ENCODE data around the gene UBB.

Gene UBB

GRCh38 chr17:16419074-16419928, 38.4 kb downstream of the UBB start:
- DNase-seq, result peak; percentile 78

- peak; percentile 76 for DNase-seq
These were observed 39.0 kb downstream of the UBB start for GRCh38 chr17:16419929-16420271.

DNA sequence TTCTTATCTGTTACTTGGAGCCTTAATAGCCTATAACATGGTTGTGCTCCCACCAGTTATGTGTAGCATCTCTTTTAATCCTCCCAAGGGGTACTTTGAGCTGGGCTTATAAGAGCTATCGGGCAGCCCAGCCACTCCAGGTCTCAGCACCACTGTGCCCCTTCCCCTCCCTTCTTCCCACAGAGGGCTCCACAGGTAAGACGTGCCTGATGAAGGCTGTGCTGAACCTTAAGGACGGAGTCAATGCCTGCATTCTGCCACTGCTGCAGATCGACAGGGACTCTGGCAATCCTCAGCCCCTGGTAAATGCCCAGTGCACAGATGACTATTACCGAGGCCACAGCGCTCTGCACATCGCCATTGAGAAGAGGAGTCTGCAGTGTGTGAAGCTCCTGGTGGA, 41.5 kb downstream of the UBB start:
- no peak for DNase-seq

DNA sequence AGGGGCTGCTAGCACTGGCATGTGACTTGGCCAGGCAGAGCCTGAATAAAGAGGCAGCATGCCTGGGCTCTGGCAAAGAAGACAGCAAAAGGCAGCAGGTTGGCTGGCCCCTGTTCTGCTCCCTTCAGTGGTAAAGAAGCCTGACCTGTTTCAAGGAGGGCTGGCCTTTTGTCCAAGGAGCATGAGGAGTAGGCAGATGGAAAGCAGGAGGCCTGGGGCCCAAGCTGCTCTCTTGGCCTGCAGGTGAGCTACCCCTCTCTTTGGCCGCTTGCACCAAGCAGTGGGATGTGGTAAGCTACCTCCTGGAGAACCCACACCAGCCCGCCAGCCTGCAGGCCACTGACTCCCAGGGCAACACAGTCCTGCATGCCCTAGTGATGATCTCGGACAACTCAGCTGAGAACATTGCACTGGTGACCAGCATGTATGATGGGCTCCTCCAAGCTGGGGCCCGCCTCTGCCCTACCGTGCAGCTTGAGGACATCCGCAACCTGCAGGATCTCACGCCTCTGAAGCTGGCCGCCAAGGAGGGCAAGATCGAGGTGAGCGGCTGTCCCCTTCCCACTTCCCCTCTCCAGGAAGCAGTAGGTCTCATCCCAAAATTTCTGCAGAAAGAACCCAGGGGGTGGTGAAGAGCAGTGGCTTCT, 42.5 kb downstream of the UBB start:
- no peak for DNase-seq

DNA sequence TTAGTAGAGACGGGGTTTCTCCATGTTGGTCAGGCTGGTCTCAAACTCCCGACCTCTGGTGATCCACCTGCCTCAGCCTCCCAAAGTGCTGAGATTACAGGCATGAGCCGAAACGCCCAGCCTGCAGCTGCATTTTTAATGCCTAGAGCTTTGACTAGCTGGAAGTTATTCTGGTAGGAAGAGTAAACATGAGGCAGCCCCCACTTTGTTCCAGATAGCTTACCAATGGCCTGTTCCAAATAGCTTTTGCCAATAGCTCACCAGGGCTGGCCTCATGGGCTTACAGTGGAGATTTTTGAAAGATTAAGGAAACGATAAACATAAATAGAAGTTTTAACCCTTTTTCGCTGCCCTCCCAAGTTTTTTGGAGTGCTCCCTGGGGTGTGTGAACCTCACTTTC, 44.3 kb downstream of the UBB start:
- no peak for DNase-seq

DNA sequence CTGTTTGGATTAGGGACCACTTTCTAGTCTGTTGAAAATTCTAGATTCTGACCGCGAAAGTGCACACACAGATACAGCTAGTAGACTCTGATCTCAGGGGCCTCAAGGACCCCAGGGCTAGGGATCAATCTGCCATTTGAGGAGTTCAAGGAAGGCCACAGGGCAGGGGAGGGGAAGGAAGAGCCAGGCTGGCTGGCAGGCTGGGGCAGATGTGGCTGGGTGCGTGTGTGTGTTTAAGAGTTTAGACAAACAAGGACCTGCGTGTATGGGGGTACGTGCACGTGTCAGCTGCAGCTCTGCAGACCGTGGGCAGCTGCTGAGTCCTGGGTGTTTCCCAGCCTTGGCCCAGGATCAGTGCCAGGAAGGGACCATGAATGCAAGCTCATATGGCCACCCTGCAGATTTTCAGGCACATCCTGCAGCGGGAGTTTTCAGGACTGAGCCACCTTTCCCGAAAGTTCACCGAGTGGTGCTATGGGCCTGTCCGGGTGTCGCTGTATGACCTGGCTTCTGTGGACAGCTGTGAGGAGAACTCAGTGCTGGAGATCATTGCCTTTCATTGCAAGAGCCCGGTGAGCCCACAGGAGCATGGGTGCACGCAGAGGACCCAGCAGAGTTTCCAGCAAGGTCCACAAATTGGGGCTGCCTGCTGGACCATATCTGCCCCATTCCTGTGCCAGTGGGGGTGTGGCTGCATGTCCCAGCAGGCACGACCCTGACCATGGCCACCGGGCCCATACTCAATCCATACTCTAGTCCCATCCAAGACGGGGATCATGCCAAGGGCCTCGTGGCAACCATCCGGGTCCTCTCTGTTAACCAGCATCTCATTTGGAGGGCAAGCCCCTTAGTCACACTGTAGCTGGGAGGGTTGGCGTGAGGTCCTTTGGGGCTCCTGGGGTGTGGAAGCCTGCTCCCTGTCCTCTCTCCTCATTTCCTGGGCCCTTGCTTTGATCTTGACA, 45.1 kb downstream of the UBB start:
- DNase-seq, result no peak

GRCh38 chr17:16427020-16427419, 46.1 kb downstream of the UBB start:
- DNase-seq, result no peak

DNA sequence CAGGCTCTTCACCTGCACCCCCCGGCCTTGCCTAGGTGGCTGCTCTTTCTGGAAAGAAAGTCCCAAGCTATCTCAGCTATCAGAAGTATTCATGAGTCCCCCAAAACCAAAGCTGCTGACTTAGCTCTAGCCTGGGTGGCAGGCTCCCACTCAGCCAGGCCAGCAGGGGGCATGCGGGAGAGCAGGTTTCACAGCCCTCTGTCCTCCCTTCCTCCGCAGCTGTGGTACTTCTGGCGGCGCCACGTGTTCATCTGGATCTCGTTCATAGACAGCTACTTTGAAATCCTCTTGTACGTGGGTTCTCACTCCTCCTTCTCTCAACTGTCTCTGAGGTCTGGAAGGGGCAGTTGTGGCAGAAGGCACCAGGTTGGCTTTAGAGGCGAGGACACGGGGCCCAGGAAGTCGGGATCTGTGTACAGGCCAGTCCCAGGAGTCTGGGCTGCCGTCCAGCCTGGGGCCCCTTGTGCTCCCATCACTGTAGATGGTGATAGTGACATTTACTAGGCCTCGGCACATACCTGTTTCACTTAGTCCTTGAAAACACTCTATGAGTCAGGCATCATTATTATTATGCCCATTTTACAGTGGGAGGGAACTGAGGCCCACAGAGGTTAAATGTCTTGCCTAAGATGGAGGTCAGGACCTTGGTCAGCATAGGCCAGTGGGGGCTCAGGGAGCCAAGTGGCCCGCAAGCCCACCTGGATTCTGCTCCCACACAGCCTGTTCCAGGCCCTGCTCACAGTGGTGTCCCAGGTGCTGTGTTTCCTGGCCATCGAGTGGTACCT, 47.4 kb downstream of the UBB start:
- no peak for DNase-seq

DNA sequence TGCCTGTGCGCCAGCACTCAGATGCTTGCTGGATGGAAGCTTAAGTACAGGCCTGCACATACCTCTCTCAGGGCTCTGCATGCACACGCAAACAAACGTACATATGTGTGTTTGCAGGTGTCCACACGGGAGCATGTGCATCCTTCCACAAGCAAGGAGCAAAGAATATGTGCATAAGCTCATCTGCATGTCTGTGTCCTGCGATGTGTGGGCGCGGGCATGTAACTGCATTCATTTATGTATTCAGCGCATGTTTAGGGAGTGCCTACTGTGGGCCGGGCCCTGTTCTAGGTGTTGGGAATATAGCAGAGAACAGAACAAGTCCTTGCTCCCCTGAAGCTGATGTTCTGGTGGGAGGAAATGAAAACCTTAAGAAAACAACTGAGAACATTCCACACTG, 48.2 kb downstream of the UBB start:
- DNase-seq, result no peak

GRCh38 chr17:16430650-16431049, 49.8 kb downstream of the UBB start:
- no peak for DNase-seq

DNA sequence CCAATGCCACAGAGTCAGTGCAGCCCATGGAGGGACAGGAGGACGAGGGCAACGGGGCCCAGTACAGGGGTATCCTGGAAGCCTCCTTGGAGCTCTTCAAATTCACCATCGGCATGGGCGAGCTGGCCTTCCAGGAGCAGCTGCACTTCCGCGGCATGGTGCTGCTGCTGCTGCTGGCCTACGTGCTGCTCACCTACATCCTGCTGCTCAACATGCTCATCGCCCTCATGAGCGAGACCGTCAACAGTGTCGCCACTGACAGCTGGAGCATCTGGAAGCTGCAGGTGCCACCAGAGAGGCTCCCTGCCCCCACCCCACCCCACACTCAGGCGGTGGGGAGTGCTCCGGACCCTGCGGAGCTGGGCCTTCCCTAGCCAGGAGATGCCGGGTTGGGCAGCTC, 51.1 kb downstream of the UBB start:
- no peak for DNase-seq

All from NCI-H226 (cell line).